Measurements from ENCODE around the gene SERPINA10.
"Not testable (repeated sequence)": the region's sequence is repeated elsewhere in the genome, so short reads cannot be mapped to it uniquely, and the experiment has no call there.

SERPINA10 gene

GRCh38 chr14:94305620-94306019, 12.6 kb upstream of the SERPINA10 start:
- Mint-ChIP-seq H3K4me1 (no peaks in the 10 kb centered on the region), H3K27ac (no peak overlapping the region), H3K9me3 (peaks cover 7% of the 10 kb centered on the region), H3K27me3 (peaks cover 6% of the 10 kb centered on the region), H3K36me3 (peaks cover 3% of the 10 kb centered on the region), H3K4me3 (no peak overlapping the region)
- DNase-seq (ENCODE audit: low spot score in 2 of 2), result no peak
- no peak for ATAC-seq (ENCODE audit: low read depth)

- H3K36me3 Mint-ChIP-seq, result peaks cover 3% of the 10 kb centered on the region
- ATAC-seq (ENCODE audit: low read depth), result no peak
- no peak overlapping the region for H3K4me3 Mint-ChIP-seq
- DNase-seq (ENCODE audit: low spot score in 2 of 2), result no peak
- peaks cover 6% of the 10 kb centered on the region for H3K27me3 Mint-ChIP-seq
- no peaks in the 10 kb centered on the region for H3K4me1 Mint-ChIP-seq
- peaks cover 7% of the 10 kb centered on the region for H3K9me3 Mint-ChIP-seq
- H3K27ac Mint-ChIP-seq, result no peak overlapping the region
Observed at GRCh38 chr14:94304243-94304642, 11.2 kb upstream of the SERPINA10 start.

- no peak for ATAC-seq (ENCODE audit: low read depth)
- Mint-ChIP-seq H3K27me3 (peaks cover 1% of the 10 kb centered on the region), H3K36me3 (peaks cover 3% of the 10 kb centered on the region), H3K4me1 (no peaks in the 10 kb centered on the region), H3K9me3 (peaks cover 3% of the 10 kb centered on the region), H3K4me3 (no peak overlapping the region), H3K27ac (no peak overlapping the region)
- no peak for DNase-seq (ENCODE audit: low spot score in 2 of 2)
Observed at GRCh38 chr14:94303111-94303510, 10.0 kb upstream of the SERPINA10 start.

GRCh38 chr14:94298130-94298529, 5.1 kb upstream of the SERPINA10 start:
- H3K4me3 Mint-ChIP-seq, result no peak overlapping the region
- H3K27me3 Mint-ChIP-seq, result peaks cover 2% of the 10 kb centered on the region
- no peak for ATAC-seq (ENCODE audit: low read depth)
- H3K9me3 Mint-ChIP-seq, result peaks cover 2% of the 10 kb centered on the region
- H3K27ac Mint-ChIP-seq, result no peak overlapping the region
- H3K36me3 Mint-ChIP-seq, result no peaks in the 10 kb centered on the region
- no peak for DNase-seq (ENCODE audit: low spot score in 2 of 2)
- no peaks in the 10 kb centered on the region for H3K4me1 Mint-ChIP-seq

GRCh38 chr14:94296181-94296545, 3.1 kb upstream of the SERPINA10 start:
- ATAC-seq (ENCODE audit: low read depth), result peak; percentile 37
- not testable (repeated sequence) for H3K36me3 Mint-ChIP-seq, H3K27ac Mint-ChIP-seq

GRCh38 chr14:94295360-94296180, 2.5 kb upstream of the SERPINA10 start:
- Mint-ChIP-seq H3K36me3 (no peaks in the 10 kb centered on the region), H3K27ac (no peak overlapping the region), H3K4me3 (no peak overlapping the region), H3K27me3 (peaks cover 2% of the 10 kb centered on the region), H3K4me1 (no peaks in the 10 kb centered on the region), H3K9me3 (peaks cover 2% of the 10 kb centered on the region)
- no peak for ATAC-seq (ENCODE audit: low read depth)
- no peak for DNase-seq (ENCODE audit: low spot score in 2 of 2)

More at GRCh38 chr14:94296181-94296545, 3.1 kb upstream of the SERPINA10 start:
- not testable (repeated sequence) for H3K27me3 Mint-ChIP-seq; H3K4me3 Mint-ChIP-seq; H3K9me3 Mint-ChIP-seq; DNase-seq (ENCODE audit: low spot score in 2 of 2); H3K4me1 Mint-ChIP-seq

GRCh38 chr14:94293578-94293924, 483 bp upstream of the SERPINA10 start:
- Mint-ChIP-seq H3K36me3 (no peaks in the 10 kb centered on the region), H3K4me3 (no peak overlapping the region), H3K27ac (no peak overlapping the region), H3K27me3 (peaks cover 2% of the 10 kb centered on the region), H3K9me3 (peaks cover 2% of the 10 kb centered on the region), H3K4me1 (no peaks in the 10 kb centered on the region)
- ATAC-seq (ENCODE audit: low read depth), result no peak
- no peak for DNase-seq (ENCODE audit: low spot score in 2 of 2)

GRCh38 chr14:94292526-94292871, 569 bp downstream of the SERPINA10 start:
- H3K4me3 Mint-ChIP-seq, result no peak overlapping the region
- H3K9me3 Mint-ChIP-seq, result peaks cover 5% of the 10 kb centered on the region
- no peaks in the 10 kb centered on the region for H3K4me1 Mint-ChIP-seq
- DNase-seq (ENCODE audit: low spot score in 2 of 2) (no peak), ATAC-seq (ENCODE audit: low read depth) (no peak)
- peaks cover 4% of the 10 kb centered on the region for H3K27me3 Mint-ChIP-seq
- no peak overlapping the region for H3K27ac Mint-ChIP-seq
- H3K36me3 Mint-ChIP-seq, result no peaks in the 10 kb centered on the region

- H3K4me3 Mint-ChIP-seq, result no peak overlapping the region
- H3K27ac Mint-ChIP-seq, result no peak overlapping the region
- H3K27me3 Mint-ChIP-seq, result peaks cover 2% of the 10 kb centered on the region
- DNase-seq (ENCODE audit: low spot score in 2 of 2) (no peak), ATAC-seq (ENCODE audit: low read depth) (no peak)
- H3K9me3 Mint-ChIP-seq, result peaks cover 5% of the 10 kb centered on the region
- no peaks in the 10 kb centered on the region for H3K36me3 Mint-ChIP-seq
- H3K4me1 Mint-ChIP-seq, result no peaks in the 10 kb centered on the region
Observed at GRCh38 chr14:94291906-94292525, 1.1 kb downstream of the SERPINA10 start.

- DNase-seq (ENCODE audit: low spot score in 2 of 2) (no peak), ATAC-seq (ENCODE audit: low read depth) (no peak)
- Mint-ChIP-seq H3K27me3 (peaks cover 2% of the 10 kb centered on the region), H3K4me1 (no peaks in the 10 kb centered on the region), H3K4me3 (no peak overlapping the region), H3K36me3 (no peaks in the 10 kb centered on the region), H3K9me3 (peaks cover 3% of the 10 kb centered on the region), H3K27ac (no peak overlapping the region)
Observed at GRCh38 chr14:94291159-94291905, 1.7 kb downstream of the SERPINA10 start.

- no peaks in the 10 kb centered on the region for H3K36me3 Mint-ChIP-seq
- no peak overlapping the region for H3K4me3 Mint-ChIP-seq
- ATAC-seq (ENCODE audit: low read depth), result no peak
- DNase-seq (ENCODE audit: low spot score in 2 of 2), result no peak
- H3K27me3 Mint-ChIP-seq, result peaks cover 2% of the 10 kb centered on the region
- H3K27ac Mint-ChIP-seq, result no peak overlapping the region
- H3K4me1 Mint-ChIP-seq, result no peaks in the 10 kb centered on the region
- H3K9me3 Mint-ChIP-seq, result peaks cover 3% of the 10 kb centered on the region
Observed at GRCh38 chr14:94290197-94290596, 2.9 kb downstream of the SERPINA10 start.

- H3K4me3 Mint-ChIP-seq, result no peak overlapping the region
- no peak for ATAC-seq (ENCODE audit: low read depth)
- H3K27ac Mint-ChIP-seq, result no peak overlapping the region
- H3K27me3 Mint-ChIP-seq, result peaks cover 2% of the 10 kb centered on the region
- H3K4me1 Mint-ChIP-seq, result no peaks in the 10 kb centered on the region
- no peak for DNase-seq (ENCODE audit: low spot score in 2 of 2)
- H3K9me3 Mint-ChIP-seq, result peaks cover 3% of the 10 kb centered on the region
- no peaks in the 10 kb centered on the region for H3K36me3 Mint-ChIP-seq
Observed at GRCh38 chr14:94288610-94289465, 4.2 kb downstream of the SERPINA10 start.

GRCh38 chr14:94285158-94285557, 7.9 kb downstream of the SERPINA10 start:
- Mint-ChIP-seq H3K4me3 (no peak overlapping the region), H3K27ac (no peak overlapping the region), H3K36me3 (no peaks in the 10 kb centered on the region), H3K27me3 (peaks cover 2% of the 10 kb centered on the region), H3K4me1 (no peaks in the 10 kb centered on the region), H3K9me3 (peaks cover 3% of the 10 kb centered on the region)
- ATAC-seq (ENCODE audit: low read depth), result no peak
- DNase-seq (ENCODE audit: low spot score in 2 of 2), result no peak

GRCh38 chr14:94284221-94284620, 8.8 kb downstream of the SERPINA10 start:
- no peak for DNase-seq (ENCODE audit: low spot score in 2 of 2)
- no peak for ATAC-seq (ENCODE audit: low read depth)
- Mint-ChIP-seq H3K4me3 (no peak overlapping the region), H3K36me3 (no peaks in the 10 kb centered on the region), H3K4me1 (no peaks in the 10 kb centered on the region), H3K27me3 (peaks cover 2% of the 10 kb centered on the region), H3K9me3 (peaks cover 3% of the 10 kb centered on the region), H3K27ac (no peak overlapping the region)
